ENCODE results near the gene SAT1.

Gene SAT1

DNA sequence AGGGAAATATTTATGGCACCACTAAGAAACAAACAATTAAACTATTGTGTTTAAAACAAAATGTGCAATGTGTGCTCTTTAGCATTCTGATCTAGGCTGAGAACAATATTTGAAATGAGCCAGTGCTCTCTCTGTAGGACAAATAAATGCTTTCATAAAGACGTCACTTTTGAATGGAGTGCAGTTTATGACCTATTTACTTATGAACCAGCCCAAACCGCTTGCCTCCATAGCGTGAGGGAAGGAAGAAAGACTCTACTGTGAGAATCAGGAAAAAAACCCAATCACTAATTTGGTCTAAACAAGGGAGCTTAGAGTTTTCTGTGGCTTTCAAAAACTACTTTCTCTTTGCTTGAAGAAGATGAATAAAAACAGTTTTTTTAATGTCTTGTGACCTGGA is 39.4 kb downstream of the SAT1 start:
- H3K27ac ChIP-seq: no peak overlapping the region
- TF ChIP-seq, protein P1, sequence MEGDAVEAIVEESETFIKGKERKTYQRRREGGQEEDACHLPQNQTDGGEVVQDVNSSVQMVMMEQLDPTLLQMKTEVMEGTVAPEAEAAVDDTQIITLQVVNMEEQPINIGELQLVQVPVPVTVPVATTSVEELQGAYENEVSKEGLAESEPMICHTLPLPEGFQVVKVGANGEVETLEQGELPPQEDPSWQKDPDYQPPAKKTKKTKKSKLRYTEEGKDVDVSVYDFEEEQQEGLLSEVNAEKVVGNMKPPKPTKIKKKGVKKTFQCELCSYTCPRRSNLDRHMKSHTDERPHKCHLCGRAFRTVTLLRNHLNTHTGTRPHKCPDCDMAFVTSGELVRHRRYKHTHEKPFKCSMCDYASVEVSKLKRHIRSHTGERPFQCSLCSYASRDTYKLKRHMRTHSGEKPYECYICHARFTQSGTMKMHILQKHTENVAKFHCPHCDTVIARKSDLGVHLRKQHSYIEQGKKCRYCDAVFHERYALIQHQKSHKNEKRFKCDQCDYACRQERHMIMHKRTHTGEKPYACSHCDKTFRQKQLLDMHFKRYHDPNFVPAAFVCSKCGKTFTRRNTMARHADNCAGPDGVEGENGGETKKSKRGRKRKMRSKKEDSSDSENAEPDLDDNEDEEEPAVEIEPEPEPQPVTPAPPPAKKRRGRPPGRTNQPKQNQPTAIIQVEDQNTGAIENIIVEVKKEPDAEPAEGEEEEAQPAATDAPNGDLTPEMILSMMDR (IDR thresholded peaks at IDR 0.05): no peak

DNA sequence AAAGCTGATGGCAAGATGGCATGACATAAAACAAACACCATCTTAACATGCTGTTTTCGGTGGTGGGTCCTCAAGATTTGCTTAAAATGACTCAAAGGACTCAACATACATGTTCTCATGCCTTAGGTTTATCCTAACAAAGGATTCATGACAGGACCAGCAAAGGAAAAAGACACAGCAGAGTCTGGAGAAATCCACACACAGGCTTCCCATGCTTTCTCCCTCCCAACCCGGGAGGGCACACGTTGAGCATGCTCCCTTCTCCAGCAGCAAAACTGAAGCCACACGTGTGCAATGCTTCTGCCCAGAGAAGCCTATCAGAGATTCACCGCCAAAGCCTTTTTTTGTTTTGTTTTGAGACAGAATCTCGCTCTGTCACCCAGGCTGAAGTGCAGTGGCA is 39.9 kb downstream of the SAT1 start:
- Histone ChIP-seq H3K9me3 (ENCODE audit: control insufficient read depth, low read length) (no peaks in the 10 kb centered on the region), H3K9ac (no peak overlapping the region), H3K4me3 (ENCODE audit: low read depth, low read length) (no peak overlapping the region), H3K4me1 (no peaks in the 10 kb centered on the region), H3K27ac (no peak overlapping the region), H3K27me3 (ENCODE audit: control insufficient read depth, insufficient read depth, low read length) (no peaks in the 10 kb centered on the region), H2AFZ (no peak overlapping the region), H3K79me2 (no peaks in the 10 kb centered on the region), H3K36me3 (ENCODE audit: control insufficient read depth, insufficient read depth, low read length) (no peaks in the 10 kb centered on the region), H3K4me2 (ENCODE audit: low read length) (no peak overlapping the region)
- TF ChIP-seq, protein P1 (IDR thresholded peaks at IDR 0.05): no peak

More for the DNA sequence above, 39.4 kb downstream of the SAT1 start:
- Histone ChIP-seq H2AFZ (no peak overlapping the region), H3K4me1 (no peaks in the 10 kb centered on the region), H3K9ac (no peak overlapping the region), H3K4me3 (ENCODE audit: low read depth, low read length) (no peak overlapping the region), H3K4me2 (ENCODE audit: low read length) (no peak overlapping the region), H3K9me3 (ENCODE audit: control insufficient read depth, low read length) (no peaks in the 10 kb centered on the region), H3K27me3 (ENCODE audit: control insufficient read depth, insufficient read depth, low read length) (no peaks in the 10 kb centered on the region), H3K36me3 (ENCODE audit: control insufficient read depth, insufficient read depth, low read length) (no peaks in the 10 kb centered on the region), H3K79me2 (no peaks in the 10 kb centered on the region)

DNA sequence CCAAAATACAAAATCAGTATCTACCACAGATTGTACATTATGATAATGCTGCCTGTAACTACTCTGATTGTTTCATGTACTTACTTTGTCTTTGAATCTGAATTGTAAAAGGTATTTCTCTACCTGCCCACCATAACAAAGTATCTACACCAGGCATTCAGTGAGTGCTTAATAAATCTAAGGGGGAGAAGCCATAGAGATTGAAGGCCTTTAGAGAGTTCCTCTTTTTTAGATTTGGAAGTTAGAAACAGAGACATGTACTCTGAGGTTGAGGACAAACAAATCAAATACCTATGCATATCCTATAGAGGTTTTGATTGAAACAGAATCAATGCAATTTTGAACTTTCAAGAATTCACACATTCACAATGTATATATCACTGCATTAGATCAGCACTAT is 42.7 kb downstream of the SAT1 start:
- no peak overlapping the region for H3K4me2 ChIP-seq (ENCODE audit: low read length)
- no peaks in the 10 kb centered on the region for H3K9me3 ChIP-seq (ENCODE audit: control insufficient read depth, low read length)
- TF ChIP-seq, protein P1 (IDR thresholded peaks at IDR 0.05): no peak
- H3K79me2 ChIP-seq: no peaks in the 10 kb centered on the region
- H3K4me1 ChIP-seq: no peaks in the 10 kb centered on the region
- no peak overlapping the region for H3K9ac ChIP-seq
- no peak overlapping the region for H3K4me3 ChIP-seq (ENCODE audit: low read depth, low read length)
- H2AFZ ChIP-seq: no peak overlapping the region
- no peaks in the 10 kb centered on the region for H3K27me3 ChIP-seq (ENCODE audit: control insufficient read depth, insufficient read depth, low read length)
- no peaks in the 10 kb centered on the region for H3K36me3 ChIP-seq (ENCODE audit: control insufficient read depth, insufficient read depth, low read length)
- H3K27ac ChIP-seq: no peak overlapping the region

DNA sequence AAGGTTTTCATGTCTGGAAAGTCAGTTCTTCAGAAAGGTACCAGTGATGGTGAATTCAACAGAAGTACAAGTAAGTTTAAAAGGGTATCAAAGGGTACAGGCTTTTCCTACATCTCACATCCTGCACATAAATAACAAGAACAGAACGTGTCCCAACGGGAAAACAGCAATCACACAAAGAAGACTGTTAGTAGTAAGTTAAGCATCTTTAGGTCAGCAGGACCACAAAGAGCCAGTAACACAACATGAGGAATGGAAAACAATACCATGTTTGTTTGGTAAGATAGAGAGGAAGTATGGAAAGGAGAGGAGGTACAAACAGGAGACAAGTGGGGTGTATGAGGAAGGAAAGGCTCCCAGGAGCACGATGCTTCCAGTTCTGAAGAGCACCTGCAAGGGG is 43.2 kb downstream of the SAT1 start:
- Histone ChIP-seq H3K36me3 (ENCODE audit: control insufficient read depth, insufficient read depth, low read length) (no peaks in the 10 kb centered on the region), H3K27me3 (ENCODE audit: control insufficient read depth, insufficient read depth, low read length) (no peaks in the 10 kb centered on the region), H3K9ac (no peak overlapping the region), H3K4me2 (ENCODE audit: low read length) (no peak overlapping the region), H3K27ac (no peak overlapping the region), H2AFZ (no peak overlapping the region), H3K9me3 (ENCODE audit: control insufficient read depth, low read length) (no peaks in the 10 kb centered on the region), H3K4me3 (ENCODE audit: low read depth, low read length) (no peak overlapping the region), H3K4me1 (no peaks in the 10 kb centered on the region), H3K79me2 (no peaks in the 10 kb centered on the region)
- TF ChIP-seq, protein P1 (IDR thresholded peaks at IDR 0.05): no peak

DNA sequence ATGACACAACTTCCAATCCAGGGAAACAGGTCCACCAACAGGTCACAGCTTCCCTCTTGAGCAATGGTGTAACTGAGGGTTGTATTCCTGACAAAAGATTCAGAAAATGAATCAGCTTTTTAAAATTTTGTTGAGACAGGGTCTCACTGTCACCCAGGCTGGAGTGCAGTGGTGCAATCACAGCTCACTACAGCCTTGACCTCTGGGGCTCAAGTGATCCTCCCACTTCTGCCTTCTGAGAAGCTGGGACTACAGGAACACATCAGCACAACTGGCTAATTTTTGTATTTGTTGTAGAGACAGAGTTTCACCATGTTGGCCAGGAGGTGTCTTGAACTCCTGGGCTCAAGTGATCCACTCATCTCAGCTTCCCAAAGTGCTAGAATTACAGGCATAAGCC is 43.7 kb downstream of the SAT1 start:
- Histone ChIP-seq H3K4me2 (ENCODE audit: low read length) (no peak overlapping the region), H3K27me3 (ENCODE audit: control insufficient read depth, insufficient read depth, low read length) (no peaks in the 10 kb centered on the region), H3K9ac (no peak overlapping the region), H3K27ac (no peak overlapping the region), H3K79me2 (no peaks in the 10 kb centered on the region), H3K36me3 (ENCODE audit: control insufficient read depth, insufficient read depth, low read length) (no peaks in the 10 kb centered on the region), H3K4me1 (no peaks in the 10 kb centered on the region), H3K9me3 (ENCODE audit: control insufficient read depth, low read length) (no peaks in the 10 kb centered on the region), H2AFZ (no peak overlapping the region), H3K4me3 (ENCODE audit: low read depth, low read length) (no peak overlapping the region)
- TF ChIP-seq, protein P1 (IDR thresholded peaks at IDR 0.05): no peak
